ENCODE results near the gene PARVG.

The PARVG gene

DNA sequence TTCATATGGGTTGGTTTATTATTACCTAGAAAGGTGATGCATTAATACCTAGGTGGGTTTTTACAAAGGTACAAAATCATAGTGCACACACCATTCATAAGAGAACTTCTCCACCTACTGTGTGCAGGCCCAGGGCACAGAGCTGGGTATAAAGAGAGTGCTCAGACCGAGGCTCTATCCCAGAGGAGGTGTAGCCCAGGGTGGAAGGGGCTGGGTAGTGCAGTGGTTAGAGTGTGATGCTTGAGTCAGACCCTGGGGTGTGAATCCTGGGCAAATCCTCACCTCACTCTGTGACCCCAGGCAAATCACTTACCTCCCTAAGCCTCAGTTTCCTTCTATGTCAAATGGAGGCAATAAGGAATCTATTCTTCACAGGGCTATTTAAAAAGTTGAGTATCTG, 32.2 kb downstream of the PARVG start:
- TF ChIP-seq, protein P1, sequence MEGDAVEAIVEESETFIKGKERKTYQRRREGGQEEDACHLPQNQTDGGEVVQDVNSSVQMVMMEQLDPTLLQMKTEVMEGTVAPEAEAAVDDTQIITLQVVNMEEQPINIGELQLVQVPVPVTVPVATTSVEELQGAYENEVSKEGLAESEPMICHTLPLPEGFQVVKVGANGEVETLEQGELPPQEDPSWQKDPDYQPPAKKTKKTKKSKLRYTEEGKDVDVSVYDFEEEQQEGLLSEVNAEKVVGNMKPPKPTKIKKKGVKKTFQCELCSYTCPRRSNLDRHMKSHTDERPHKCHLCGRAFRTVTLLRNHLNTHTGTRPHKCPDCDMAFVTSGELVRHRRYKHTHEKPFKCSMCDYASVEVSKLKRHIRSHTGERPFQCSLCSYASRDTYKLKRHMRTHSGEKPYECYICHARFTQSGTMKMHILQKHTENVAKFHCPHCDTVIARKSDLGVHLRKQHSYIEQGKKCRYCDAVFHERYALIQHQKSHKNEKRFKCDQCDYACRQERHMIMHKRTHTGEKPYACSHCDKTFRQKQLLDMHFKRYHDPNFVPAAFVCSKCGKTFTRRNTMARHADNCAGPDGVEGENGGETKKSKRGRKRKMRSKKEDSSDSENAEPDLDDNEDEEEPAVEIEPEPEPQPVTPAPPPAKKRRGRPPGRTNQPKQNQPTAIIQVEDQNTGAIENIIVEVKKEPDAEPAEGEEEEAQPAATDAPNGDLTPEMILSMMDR (IDR thresholded peaks at IDR 0.05; ENCODE audit: low read depth, low read length, missing control alignments) = no peak
- DNase-seq (ENCODE audit: extremely low read depth, low read depth) = no peak
- H3K4me3 ChIP-seq (replicated peaks; ENCODE audit: low read depth, low read length) = no peak overlapping the region

DNA sequence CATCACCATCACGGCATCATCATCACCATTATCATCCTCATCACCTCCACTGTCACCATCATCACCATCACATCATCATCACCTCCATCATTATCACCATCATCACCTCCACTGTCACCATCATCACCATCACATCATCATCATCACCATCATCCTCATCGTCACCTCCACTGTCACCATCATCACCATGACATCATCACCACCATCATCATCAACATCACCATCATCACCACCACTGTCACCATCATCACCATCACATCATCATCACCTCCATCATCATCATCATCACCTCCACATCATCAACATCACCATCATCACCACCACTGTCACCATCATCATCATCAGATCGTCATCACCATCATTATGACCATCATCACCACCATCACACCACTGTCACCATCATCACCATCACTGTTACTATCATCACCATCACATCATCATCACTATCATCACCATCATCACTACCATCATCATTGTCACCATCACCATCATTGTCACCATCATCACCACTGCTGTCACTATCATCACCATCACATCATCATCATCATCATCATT, 32.8 kb downstream of the PARVG start:
- H3K4me3 ChIP-seq (replicated peaks; ENCODE audit: low read depth, low read length) = no peak overlapping the region
- DNase-seq (ENCODE audit: extremely low read depth, low read depth) = no peak
- TF ChIP-seq, protein P1 (IDR thresholded peaks at IDR 0.05; ENCODE audit: low read depth, low read length, missing control alignments) = no peak

DNA sequence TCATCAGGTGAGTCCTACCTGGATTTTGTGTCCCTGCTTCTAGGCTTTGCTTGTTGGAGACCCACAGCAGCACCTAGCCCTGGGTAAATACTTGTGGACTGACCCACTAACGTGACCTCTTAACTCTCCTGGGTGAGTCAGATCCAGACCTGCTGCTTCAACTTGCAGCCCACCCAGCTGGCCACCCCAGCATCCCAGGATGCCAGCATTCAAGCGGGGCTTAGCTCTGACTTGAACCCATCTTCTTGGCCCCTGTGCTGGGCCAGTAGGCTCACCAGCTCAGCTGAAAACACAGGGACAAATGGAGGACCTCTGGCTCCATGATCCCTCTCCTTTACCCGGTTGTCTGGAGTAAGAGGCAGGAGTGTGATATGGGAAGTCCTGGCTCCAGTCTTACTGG, 33.5 kb downstream of the PARVG start:
- DNase-seq (ENCODE audit: extremely low read depth, low read depth) = no peak
- no peak overlapping the region for H3K4me3 ChIP-seq (replicated peaks; ENCODE audit: low read depth, low read length)
- TF ChIP-seq, protein P1 (IDR thresholded peaks at IDR 0.05; ENCODE audit: low read depth, low read length, missing control alignments) = no peak

DNA sequence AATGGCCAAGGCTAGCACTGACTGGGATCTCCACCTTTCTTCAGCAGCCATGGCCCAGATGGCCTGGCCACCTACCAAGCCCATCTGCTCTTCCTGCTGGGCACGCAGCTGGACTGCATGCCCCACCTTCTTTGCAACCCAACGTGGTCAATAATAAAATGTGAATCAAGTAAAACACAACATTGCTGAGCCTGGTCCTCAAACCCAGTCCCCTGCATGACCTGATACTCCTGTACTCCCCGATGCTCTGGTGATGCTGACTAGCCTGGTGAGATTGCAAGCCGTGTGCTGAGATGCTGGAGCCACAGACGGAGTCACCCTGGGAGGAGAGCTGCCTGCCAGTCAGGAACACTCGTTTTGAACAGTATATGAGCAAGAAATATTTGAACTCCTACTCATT, 34.0 kb downstream of the PARVG start:
- no peak overlapping the region for H3K4me3 ChIP-seq (replicated peaks; ENCODE audit: low read depth, low read length)
- no peak for DNase-seq (ENCODE audit: extremely low read depth, low read depth)
- TF ChIP-seq, protein P1 (IDR thresholded peaks at IDR 0.05; ENCODE audit: low read depth, low read length, missing control alignments) = no peak

DNA sequence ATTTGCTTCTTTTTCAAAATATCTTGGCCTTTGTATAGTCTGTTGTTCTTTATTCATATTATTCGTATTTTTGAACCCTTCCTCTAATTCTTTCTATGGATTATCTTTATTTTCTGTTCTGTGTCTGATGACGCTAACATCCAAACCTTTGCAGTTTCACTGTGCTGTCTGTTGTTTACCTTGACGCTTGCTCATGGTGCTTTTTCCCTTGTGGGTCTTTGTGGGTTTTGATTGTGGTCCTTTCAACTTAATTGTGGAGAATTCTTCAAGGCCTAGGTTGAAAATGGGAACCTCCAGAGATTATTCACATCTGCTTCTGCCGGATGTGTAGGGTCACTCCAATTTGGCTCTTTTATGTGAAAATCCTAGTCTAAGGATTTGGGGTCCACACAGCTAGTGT, 34.6 kb downstream of the PARVG start:
- no peak for DNase-seq (ENCODE audit: extremely low read depth, low read depth)
- TF ChIP-seq, protein P1 (IDR thresholded peaks at IDR 0.05; ENCODE audit: low read depth, low read length, missing control alignments) = no peak
- H3K4me3 ChIP-seq (replicated peaks; ENCODE audit: low read depth, low read length) = no peak overlapping the region

DNA sequence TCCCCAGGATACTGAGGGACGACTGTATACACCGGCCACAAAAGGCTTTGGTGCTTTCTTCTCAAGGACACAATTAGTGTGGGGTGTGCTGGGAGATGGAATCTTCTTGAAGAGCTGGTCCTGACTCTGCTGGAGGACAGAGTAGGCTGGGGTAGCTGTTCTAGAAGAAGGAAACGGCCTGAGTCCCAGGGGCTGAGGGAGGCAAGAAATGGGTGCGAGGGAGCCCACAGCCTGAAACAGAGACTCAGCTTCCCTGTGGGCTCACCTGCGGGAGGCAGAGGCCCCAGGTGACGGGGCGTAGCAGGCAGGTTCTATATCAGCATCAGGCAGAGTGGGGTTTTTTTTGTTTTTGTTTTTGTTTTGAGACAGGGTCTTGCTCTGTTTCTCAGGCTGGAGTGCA, 36.6 kb downstream of the PARVG start:
- no peak overlapping the region for H3K4me3 ChIP-seq (replicated peaks; ENCODE audit: low read depth, low read length)
- no peak for DNase-seq (ENCODE audit: extremely low read depth, low read depth)
- TF ChIP-seq, protein P1 (IDR thresholded peaks at IDR 0.05; ENCODE audit: low read depth, low read length, missing control alignments) = no peak

DNA sequence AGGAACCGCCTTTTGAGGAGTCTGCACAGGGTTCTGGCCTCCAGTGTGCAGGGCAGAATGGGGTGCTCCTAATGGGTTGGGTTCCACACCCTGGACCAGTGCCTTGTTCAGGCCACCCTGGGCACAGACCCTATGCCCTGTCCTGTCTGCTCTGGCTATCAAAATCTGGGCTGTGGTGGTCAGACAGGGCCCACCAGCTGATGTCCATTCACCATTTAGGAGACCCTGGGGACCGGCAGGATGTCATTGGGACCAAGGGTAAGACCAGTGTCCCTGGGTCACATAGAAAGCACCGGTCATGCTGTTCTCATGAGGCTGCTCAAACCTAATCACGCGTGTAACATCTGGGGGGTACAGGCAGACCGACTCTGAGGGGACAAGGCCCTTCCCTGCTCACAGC, 37.3 kb downstream of the PARVG start:
- H3K4me3 ChIP-seq (replicated peaks; ENCODE audit: low read depth, low read length) = no peak overlapping the region
- TF ChIP-seq, protein P1 (IDR thresholded peaks at IDR 0.05; ENCODE audit: low read depth, low read length, missing control alignments) = no peak

More for the DNA sequence above, 37.3 kb downstream of the PARVG start:
- no peak for DNase-seq (ENCODE audit: extremely low read depth, low read depth)
